Measurements from ENCODE around the gene C1orf56.
A peak's percentile ranks its signal among the peaks of the same experiment; 100 is the strongest.

The C1orf56 gene, protein sequence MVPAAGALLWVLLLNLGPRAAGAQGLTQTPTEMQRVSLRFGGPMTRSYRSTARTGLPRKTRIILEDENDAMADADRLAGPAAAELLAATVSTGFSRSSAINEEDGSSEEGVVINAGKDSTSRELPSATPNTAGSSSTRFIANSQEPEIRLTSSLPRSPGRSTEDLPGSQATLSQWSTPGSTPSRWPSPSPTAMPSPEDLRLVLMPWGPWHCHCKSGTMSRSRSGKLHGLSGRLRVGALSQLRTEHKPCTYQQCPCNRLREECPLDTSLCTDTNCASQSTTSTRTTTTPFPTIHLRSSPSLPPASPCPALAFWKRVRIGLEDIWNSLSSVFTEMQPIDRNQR

DNA sequence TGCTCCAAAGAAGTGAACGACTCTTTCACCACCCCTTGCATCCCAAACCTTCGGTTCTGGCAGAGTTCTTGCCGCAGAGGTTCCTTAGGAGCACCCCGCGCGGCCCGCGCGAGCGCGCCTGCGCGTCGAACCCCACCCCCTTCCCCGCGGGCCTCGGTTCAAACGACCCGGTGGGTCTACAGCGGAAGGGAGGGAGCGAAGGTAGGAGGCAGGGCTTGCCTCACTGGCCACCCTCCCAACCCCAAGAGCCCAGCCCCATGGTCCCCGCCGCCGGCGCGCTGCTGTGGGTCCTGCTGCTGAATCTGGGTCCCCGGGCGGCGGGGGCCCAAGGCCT lies at the start of gene C1orf56:
Gene C1orf56 (plus strand): TSS at position 161 of the 334 bp plus-strand sequence. CDS start 97 bp downstream, at position 258.
- DNase-seq (ENCODE audit: low spot score), result peak; percentile 78

DNA sequence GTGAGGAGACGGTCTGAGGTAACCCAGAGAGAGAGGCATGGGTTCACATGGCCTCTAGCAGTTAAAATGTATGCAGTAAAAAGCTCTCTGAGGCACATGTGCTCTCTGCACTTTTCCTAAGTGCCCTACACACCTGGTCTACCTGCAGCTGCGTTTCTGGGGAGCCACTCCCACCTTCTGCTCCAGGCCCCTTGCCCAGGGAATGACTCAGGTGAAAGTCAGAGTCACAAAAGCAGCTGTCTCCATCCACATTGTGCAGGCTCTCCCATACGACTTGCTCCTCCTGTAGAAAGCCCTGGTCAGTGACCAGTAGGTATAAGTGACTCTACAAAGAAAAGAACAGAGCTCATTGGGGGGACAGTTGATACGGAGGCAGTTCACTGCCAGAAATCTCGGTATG lies 49.6 kb upstream of the C1orf56 start:
- no peak for DNase-seq (ENCODE audit: low spot score)

DNA sequence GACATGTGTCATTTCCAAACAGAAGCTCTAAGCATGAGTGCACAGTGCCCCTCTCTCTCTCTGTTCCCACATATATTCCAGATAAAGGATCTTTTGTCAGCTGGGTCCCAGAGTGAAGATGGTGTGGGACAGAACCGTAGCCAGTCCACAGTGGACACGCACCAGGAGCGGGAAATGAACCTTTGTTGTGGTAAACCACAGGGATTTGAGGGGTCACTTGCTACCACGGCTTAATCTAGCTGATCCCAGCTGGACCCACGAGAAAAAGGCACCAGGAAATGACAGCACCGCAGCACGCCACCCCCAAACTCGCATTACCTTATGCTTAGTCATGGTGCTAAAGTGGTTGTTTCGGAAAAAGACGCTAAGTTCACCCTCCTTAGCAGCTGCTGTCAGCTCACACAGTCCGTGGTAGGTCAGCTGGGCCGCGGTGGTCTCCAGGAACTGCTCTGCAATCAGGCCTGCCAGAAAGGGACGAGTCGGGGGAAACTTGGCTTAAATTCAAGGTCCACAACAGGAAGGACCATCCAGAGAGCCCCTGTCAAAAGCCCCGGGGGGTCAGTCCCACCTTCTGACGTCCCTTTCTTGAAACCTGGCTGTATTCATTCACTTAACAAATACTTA lies 48.4 kb upstream of the C1orf56 start:
- no peak for DNase-seq (ENCODE audit: low spot score)

DNA sequence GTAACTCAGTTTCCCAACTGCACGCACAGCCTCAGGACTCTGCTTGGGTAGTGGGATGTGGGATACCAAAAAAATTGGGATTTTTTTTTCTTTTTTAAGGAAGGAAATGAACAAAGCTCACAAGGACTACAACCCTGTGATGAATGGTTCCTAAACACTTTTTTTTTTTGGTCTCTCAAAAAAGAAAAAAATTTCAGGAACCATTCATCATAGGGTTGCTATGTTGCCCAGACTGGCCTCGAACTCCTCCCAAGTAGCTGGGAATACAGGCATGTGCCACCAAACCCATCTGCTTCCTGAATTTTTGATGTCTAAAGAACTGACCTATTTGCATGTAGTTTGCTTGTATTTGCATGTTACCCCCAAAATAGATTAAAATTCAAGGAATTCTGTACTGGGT lies 47.6 kb upstream of the C1orf56 start:
- DNase-seq (ENCODE audit: low spot score), result no peak

DNA sequence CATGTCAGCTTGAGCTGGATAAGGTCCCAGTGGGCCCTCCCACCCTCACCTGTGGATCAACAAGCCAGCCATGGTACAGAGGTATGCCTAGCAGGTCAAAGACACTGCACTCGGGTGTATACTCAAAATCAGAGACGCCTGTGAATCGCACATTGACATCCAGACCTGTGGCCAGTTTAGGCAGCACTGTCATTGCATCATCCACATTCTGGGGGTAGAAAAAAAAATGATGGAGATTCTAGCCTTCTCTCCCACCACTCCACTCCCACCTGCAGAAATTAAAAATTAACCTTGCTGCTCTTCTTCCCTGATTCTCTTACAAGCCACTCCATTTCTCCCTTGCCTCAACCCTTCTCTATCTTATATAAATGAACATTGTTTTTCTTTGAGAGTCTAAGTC lies 47.1 kb upstream of the C1orf56 start:
- DNase-seq (ENCODE audit: low spot score), result no peak

DNA sequence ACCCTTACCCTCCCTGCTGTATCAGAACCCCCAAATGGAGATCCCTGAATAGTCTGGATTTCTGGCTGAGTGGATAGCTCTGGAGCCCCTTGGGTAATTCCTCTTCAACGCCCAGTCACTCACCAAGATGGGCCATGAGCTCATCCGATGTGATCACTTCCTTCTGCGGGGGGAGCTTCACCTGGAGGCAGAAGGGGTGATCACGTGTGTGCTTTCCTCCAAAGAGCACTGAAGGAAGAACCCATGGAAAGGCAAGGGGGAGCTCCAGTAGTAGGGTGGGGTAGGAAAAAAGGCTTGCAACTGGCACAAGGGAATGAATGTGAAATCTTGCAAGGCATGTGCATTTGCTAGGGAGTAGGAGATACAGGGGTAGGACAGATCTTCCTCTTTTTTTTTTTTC lies 45.9 kb upstream of the C1orf56 start:
- DNase-seq (ENCODE audit: low spot score), result no peak

DNA sequence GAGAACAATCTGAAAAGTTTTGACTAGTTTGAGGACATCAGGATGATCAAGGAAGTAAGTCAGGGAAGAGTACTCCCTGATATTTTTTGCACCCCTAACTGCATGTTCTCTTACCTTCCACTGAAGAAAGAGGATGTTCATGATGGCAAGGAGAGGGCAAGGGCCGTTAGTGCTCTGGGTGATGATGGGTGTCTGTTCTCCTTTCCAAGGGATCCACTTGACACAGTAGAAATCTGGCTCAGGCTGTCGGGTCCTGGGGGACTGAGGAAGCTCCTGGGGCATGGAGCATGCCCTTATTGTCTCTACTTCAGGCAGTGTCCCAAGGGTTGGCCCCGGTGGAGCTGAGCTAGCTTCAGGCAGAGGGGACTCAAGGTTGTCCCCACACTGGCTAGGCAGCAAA lies 45.5 kb upstream of the C1orf56 start:
- no peak for DNase-seq (ENCODE audit: low spot score)

DNA sequence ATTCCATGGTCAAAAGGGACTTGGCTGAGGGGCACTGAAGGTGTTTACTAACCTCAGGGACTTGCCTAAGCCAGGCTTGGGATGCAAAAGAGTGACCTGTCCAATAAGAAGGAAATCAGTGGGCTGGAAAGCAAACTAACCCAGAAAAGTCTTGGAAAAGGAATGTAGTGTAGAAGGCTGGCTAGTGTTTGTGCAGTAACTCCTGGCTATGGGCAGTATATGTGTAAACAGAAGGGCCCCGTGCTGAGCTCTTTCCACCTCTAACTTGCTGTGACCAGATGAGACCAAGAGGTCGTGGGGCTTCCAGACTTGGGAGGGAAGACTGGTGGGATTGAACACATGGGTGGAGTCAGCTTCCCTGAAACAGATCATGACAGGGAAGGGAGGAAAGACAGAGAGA lies 44.9 kb upstream of the C1orf56 start:
- no peak for DNase-seq (ENCODE audit: low spot score)

DNA sequence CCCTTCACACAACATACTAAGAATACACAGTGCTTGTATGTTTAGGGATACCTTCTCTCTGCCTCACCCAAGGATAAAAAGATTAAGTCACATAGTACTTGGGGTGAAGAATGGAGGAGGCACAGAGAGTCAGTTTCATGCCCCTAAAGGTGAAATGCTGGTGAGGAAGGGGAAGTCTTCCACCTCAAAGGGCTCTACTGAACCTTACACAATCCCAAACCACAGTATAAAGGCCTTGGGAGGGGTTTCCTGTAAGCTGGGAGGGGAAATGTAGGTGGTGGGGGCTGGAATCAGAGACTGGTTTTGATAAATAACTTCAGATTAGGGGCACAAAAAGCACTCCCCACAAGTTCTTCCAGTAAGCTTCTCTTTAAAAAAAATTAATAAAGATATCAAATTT lies 44.4 kb upstream of the C1orf56 start:
- DNase-seq (ENCODE audit: low spot score), result no peak

DNA sequence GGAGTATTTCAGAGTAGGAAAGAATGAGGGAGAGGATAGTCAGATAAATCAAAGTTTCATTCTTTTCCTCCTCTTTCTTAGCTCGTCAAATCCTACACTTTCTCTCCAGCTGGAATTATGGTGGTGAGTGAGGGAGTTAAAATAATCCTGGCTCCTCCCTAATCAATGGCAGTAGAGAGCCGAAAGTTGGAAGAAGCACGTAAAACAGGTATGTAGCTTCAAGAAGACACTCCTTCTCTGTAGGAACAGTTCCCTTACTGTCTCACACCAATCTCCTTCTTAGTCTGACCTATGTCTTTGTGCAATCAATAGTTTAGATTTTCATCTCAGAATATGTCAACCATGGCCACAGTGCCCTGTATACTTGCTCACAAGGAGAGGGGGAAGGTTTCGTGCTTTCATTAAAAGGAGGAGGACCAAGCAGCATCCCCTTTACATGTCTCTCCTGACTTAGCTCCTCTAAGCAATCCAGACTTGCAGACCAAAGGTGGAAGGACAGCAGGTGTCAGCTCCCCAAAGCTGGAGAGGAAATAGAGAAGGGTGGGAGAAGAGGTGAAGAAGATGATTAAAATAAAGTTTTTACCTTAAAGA lies 41.7 kb upstream of the C1orf56 start:
- DNase-seq (ENCODE audit: low spot score), result no peak

DNA sequence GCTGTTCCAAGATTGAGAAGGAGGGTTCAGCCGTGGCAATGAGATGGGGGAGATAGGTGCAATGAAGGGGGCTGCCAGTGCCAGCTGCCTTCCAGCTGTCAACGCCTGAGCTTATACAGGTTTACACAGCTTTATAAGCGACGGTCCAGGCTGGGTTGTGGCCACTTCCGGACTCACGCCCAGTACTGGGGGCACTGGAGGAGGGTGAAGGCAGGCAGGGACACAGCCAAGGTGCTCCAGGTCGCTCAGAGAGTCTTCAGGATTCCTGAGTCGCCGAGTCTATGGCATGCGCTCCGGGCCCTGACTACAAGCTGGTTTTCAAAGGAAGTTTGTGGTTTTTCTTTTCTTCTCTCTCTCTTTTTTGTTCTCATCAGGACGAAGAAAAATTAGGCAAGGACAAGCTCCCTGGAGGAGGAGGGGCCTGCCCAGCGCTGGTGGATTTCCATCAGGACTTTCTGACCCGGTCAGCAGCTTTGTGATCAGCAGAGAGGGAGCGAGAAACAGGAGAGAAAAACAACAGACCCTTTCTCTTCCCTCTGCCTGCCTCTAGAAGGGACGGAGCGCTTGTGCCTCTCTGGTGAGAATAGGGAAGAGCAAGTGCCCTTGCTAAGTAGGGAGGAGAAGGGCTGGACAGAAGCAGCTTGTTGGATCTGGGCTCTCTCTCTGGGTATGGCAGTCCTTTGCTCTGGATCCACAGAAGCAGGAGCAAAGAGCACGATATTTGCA lies 41.1 kb upstream of the C1orf56 start, which contains the start of gene MINDY1:
Gene MINDY1 (minus strand): TSS at position 576 of the 726 bp plus-strand sequence. CDS start 4,285 bp downstream, outside the sequence.
- peak; percentile 78 for DNase-seq (ENCODE audit: low spot score)

DNA sequence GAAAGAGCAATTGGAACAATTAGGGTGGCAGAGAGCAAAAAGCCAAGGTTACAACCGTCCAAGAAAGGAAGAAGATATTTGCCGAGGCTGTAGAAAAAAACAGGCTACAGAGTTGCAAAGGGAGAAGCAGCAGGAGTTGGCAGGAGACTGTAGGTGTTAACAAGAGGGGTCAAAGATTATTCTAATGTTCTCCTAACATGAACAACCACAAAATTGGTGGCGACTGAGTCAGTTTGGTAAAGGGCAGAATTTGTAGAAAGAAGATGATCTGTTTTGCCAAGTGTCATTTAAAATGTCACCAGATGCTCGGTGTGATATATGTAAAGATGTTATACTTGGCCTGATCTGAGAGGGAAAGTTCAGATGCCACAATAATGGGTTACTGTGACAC lies 39.7 kb upstream of the C1orf56 start:
- DNase-seq (ENCODE audit: low spot score), result no peak

DNA sequence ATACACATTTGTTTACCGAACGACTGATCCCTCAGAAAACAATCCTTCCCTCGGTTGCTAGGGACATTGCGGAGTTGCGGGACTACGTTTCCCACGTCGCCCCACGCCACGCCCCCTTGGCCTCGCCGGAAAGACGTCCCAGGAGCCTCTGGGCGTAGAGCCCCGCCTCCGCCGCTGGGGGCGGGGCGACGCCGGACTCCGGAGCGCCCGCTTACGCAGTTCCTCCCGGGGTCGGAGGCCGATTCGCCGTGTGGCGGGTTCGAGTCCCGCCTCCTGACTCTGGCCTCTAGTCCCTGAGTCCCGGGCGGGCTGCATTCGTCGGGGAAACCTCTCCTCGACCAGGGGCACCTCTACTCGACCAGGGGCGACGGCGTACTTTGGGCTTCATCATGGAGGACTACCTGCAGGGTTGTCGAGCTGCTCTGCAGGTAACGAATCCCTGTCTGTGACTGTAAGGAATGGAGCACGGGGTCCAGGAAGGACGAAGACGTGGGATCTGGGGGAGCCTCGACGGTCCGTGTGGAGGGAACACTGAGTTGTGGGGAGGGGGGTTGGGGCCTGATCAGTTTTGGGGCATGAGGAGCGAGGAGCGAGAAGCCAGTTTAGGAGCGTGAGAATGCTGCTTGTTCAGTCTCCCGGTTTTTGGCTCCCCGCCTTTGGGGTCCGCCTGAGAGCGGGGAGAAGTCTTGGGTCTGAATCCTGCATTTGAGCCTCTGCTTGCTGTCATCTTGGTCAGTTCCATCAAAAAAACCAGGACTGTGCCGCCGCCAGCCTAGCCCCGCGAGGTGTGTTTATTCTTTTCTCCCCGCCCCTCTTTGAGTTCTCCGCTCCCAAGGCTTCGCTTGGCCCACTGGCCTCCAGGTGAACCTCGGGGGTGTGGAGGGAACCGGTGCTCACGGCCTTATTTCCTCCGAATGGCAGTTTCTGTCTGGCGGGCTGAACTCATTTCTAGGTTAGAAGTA lies 39.0 kb upstream of the C1orf56 start, which contains the start of gene PRUNE1:
Gene PRUNE1 (plus strand): TSS at position 206 of the 962 bp plus-strand sequence. CDS start 184 bp downstream, at position 390.
- peak; percentile 96 for DNase-seq (ENCODE audit: low spot score)

DNA sequence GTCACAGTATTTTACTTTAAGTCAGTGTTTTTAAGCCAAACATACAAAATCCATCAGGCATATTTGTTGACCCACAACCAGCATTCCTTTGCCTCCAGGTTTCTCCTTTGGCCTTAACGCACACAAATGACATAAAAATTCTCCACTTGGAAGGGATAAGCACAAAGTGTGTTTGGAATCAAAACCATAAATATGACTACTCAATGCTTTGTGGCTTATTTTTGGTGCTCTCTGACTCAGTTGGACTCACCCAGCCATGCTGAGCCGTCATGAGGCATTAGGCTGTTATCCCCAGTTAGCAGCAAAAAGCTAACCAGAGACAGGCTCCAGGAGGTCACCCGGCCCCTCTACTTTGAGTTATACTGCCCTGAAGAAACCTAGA lies 38.4 kb upstream of the C1orf56 start:
- DNase-seq (ENCODE audit: low spot score), result no peak

DNA sequence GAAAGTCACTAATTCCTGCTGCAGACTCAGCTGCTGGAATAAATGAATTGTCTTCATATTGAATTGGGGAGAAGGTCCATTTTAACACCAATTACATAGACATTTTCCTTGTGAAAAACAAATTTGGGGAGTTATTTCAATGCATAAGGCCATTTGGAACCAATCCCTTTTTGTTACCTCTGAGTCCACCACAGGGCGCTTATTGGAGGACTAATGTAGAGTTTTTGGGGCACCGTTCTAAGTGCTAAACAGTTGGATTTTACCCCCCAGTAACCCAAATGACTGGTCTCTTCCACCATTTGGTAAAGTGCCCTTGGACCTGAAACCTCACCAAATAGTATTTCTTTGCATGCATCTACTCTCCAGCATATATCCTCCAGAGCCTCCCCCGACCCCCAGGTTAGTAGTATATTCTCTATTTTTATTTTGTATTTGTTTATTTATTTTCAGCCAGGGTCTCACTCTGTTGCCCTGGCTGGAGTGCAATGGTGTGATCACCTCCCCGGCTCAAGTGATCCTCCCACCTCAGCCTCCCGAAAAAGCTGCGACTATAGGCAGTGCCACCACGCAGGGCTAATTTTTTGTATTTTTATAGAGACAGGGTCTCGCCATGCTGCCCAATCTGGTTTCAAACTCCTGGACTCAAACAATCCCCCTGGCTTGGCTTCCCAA lies 37.7 kb upstream of the C1orf56 start:
- no peak for DNase-seq (ENCODE audit: low spot score)

DNA sequence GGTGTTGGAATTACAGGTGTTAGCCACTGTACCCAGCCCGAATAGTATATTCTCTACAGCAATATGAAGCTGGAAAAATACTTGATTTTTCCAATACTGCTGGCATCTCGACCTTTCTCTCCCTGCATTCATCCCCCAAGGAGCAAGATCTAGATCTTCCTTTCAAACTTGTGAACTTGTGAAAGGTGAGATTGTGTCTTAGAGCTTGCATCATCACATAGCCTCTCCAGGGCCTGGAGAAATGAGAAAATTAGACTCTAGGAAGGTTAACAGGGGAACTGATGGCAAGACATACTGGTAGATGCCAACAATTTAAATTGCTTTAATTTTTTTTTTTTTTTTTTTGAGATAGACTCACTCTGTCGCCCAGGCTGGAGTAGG lies 37.2 kb upstream of the C1orf56 start:
- no peak for DNase-seq (ENCODE audit: low spot score)

DNA sequence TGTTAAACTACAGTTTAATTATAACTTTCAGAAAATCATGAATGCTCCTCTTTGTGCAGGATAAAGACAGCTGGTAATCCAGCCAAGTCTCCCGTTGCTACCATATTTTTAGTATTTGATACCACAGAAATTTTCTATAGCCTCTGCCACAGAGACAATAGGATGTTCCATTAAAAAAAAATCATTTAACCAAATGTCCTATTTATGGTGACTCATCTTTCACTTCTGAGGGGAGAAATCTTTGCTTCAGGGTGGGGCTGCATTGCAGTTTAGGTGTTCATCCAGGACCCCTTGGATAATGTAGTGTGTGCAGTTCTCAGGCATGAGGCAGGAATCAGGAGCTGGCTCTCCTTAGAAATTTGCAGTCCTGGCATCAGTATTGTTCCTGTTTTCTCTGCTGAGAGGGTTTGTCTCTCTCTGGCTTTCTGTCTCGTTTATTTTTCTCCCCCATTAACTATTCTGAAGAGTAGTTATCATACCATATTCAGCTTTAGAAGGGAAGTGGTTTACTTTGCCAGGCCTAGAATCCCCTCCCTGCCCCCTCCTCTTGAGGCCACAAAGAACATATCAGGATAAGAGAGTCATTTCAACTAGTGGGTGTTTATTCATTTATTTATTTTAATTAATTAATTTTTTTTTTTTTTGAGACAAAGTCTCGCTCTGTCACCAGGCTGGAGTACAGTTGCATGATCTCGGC lies 36.2 kb upstream of the C1orf56 start:
- no peak for DNase-seq (ENCODE audit: low spot score)

DNA sequence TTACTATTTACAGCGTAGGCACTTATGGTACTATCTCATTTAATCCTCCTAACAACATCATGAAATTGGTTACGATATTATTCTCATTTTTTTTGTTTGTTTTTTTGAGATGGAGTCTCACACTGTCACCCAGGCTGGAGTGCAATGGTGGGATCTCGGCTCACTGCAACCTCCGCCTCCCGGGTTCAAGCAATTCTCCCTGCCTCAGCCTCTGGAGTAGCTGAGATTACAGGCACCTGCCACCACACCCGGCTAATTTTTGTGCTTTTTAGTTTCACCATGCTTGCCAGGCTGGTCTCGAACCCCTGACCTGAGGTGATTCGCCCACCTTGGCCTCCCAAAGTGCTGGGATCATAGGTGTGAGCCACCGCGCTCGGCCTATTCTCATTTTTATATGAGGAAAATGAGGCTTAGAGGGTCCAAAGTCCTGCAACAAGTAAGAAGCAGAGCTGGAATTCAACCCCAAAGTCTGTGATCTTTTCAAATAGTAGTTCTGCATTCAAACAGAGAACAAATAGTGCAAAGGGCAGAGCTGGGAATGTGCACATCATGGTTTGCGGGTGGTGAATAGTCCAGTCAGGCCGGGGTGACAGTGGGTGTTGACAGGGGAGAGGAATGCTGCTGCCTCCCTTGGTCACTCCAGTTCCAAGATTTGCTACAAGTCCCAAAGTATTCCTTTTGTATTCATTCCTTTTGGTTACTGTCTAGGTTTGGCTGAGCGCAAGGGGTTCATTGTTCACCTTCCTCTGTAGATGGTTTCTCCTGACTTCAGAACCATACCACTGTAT lies 34.7 kb upstream of the C1orf56 start:
- DNase-seq (ENCODE audit: low spot score), result peak; percentile 24

DNA sequence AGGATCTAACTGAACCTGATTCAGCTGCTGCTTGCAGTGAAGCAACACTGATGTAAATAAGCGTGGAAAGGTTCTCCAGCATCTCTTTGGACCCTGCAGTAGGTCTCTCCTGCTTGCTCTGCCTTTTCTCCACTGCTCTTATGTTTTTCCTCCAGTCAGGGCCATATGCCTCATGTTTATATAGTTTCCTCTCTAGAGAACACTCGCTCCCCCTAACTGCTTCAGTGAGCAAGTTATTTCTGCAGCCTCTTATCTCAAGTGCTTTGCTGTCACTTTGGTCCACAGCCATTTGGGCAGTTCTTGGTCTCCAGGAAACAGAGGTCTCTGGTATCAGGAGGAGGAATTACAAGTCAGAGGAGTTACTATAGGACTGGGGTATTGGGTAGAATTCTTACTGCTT lies 34.0 kb upstream of the C1orf56 start:
- no peak for DNase-seq (ENCODE audit: low spot score)
